Measurements from ENCODE around the gene VAV2.

Gene VAV2

GRCh38 chr9:133789778-133790177 lies 202.3 kb downstream of the VAV2 start:
- in situ Hi-C loops (cut with HindIII; ENCODE audit: low sequenced_read_pairs): no loop called here

GRCh38 chr9:133788819-133789717 lies 203.1 kb downstream of the VAV2 start:
- in situ Hi-C loops (cut with HindIII; ENCODE audit: low sequenced_read_pairs): no loop called here

- in situ Hi-C loops (cut with HindIII; ENCODE audit: low sequenced_read_pairs): no loop called here
Measured at GRCh38 chr9:133788045-133788818, 203.9 kb downstream of the VAV2 start.

GRCh38 chr9:133787754-133788025 lies 204.4 kb downstream of the VAV2 start:
- in situ Hi-C loops (cut with HindIII; ENCODE audit: low sequenced_read_pairs): no loop called here

GRCh38 chr9:133786907-133787753 lies 205.0 kb downstream of the VAV2 start:
- in situ Hi-C loops (cut with HindIII; ENCODE audit: low sequenced_read_pairs): no loop called here

- in situ Hi-C loops (cut with HindIII; ENCODE audit: low sequenced_read_pairs): no loop called here
Measured at GRCh38 chr9:133786371-133786753, 205.8 kb downstream of the VAV2 start.

GRCh38 chr9:133785753-133786370 lies 206.3 kb downstream of the VAV2 start:
- in situ Hi-C loops (cut with HindIII; ENCODE audit: low sequenced_read_pairs): no loop called here

- in situ Hi-C loops (cut with HindIII; ENCODE audit: low sequenced_read_pairs): loop anchor here (5.0 kb wide), 1 partner anchor 207 kb away; the partner anchor contains the start of gene VAV2
Measured at GRCh38 chr9:133784731-133785561, 207.2 kb downstream of the VAV2 start.

GRCh38 chr9:133783331-133783731 lies 208.8 kb downstream of the VAV2 start:
- in situ Hi-C loops (cut with HindIII; ENCODE audit: low sequenced_read_pairs): loop anchor here (5.0 kb wide), 1 partner anchor 209 kb away; the partner anchor contains the start of gene VAV2

- in situ Hi-C loops (cut with HindIII; ENCODE audit: low sequenced_read_pairs): loop anchor here (5.0 kb wide), 1 partner anchor 210 kb away; the partner anchor contains the start of gene VAV2
Measured at GRCh38 chr9:133782157-133783130, 209.7 kb downstream of the VAV2 start.

GRCh38 chr9:133781828-133782135 lies 210.3 kb downstream of the VAV2 start:
- in situ Hi-C loops (cut with HindIII; ENCODE audit: low sequenced_read_pairs): loop anchor here (5.0 kb wide), 1 partner anchor 211 kb away; the partner anchor contains the start of gene VAV2

- in situ Hi-C loops (cut with HindIII; ENCODE audit: low sequenced_read_pairs): loop anchor here (5.0 kb wide), 1 partner anchor 211 kb away; the partner anchor contains the start of gene VAV2
Measured at GRCh38 chr9:133780962-133781827, 210.9 kb downstream of the VAV2 start.

GRCh38 chr9:133780404-133780945 lies 211.6 kb downstream of the VAV2 start:
- in situ Hi-C loops (cut with HindIII; ENCODE audit: low sequenced_read_pairs): loop anchor here (5.0 kb wide), 1 partner anchor 212 kb away; the partner anchor contains the start of gene VAV2

- in situ Hi-C loops (cut with HindIII; ENCODE audit: low sequenced_read_pairs): loop anchor here (5.0 kb wide), 1 partner anchor 213 kb away; the partner anchor contains the start of gene VAV2
Measured at GRCh38 chr9:133779516-133780403, 212.4 kb downstream of the VAV2 start.

- in situ Hi-C loops (cut with HindIII; ENCODE audit: low sequenced_read_pairs): no loop called here
Measured at GRCh38 chr9:133779081-133779480, 213.0 kb downstream of the VAV2 start.

GRCh38 chr9:133778336-133779013 lies 213.6 kb downstream of the VAV2 start:
- in situ Hi-C loops (cut with HindIII; ENCODE audit: low sequenced_read_pairs): no loop called here

All from endothelial cell of hepatic sinusoid (primary cell).